GM23338 (cell line): ENCODE measurements around the gene HGFAC. TPM values are rescaled to one million over a fixed set of nuclear protein-coding genes. Genes with fewer than 3 reads are reported as not detected.

Experiments used
- ATAC-seq: fragments of 200-7000 bp; cut with Tn5 transposase; 3 replicates; pipeline ENCODE4 v1.9.1; 2020
- DNase-seq: peaks from one replicate; pipeline ENCODE4 v3.0.0-alpha.2; 2015; ENCODE audit warnings: low spot score
- H2AFZ ChIP-seq: fragments of 200-600 bp; sonication (generic); 2 replicates; pipeline ENCODE4 v1.8.0; 2016; ENCODE audit warnings: antibody characterized with exemption, mild to moderate bottlenecking, moderate library complexity
- H3F3A ChIP-seq: fragments of 200-600 bp; sonication (generic); replicated peaks from 2 replicates; pipeline ENCODE4 v1.8.0; 2017; ENCODE audit warnings: antibody characterized with exemption, mixed run types, low read depth
- H3K27ac ChIP-seq: fragments of 200-600 bp; sonication (generic); 2 replicates; pipeline ENCODE4 v1.6.1; 2016; ENCODE audit warnings: low read depth
- H3K27me3 ChIP-seq: fragments of 200-600 bp; sonication (generic); 2 replicates; pipeline ENCODE4 v1.8.0; 2016; ENCODE audit warnings: mild to moderate bottlenecking, mixed run types, moderate library complexity; ENCODE audit not compliant: insufficient read depth
- H3K36me3 ChIP-seq: fragments of 200-600 bp; sonication (generic); 2 replicates; pipeline ENCODE4 v1.8.0; 2016; ENCODE audit warnings: mild to moderate bottlenecking; ENCODE audit not compliant: insufficient read depth
- H3K4me1 ChIP-seq: fragments of 200-600 bp; sonication (generic); 2 replicates; pipeline ENCODE4 v1.8.0; 2016; ENCODE audit warnings: mild to moderate bottlenecking, moderate library complexity; ENCODE audit not compliant: insufficient read depth
- H3K4me2 ChIP-seq: fragments of 200-600 bp; sonication (generic); 2 replicates; pipeline ENCODE4 v1.7.1; 2017; ENCODE audit warnings: mixed run types
- H3K4me3 ChIP-seq: fragments of 200-600 bp; sonication (generic); 2 replicates; pipeline ENCODE4 v1.6.1; 2016; ENCODE audit warnings: mixed run types
- H3K79me2 ChIP-seq: fragments of 200-600 bp; sonication (generic); replicated peaks from 2 replicates; pipeline ENCODE4 v1.8.0; 2017; ENCODE audit warnings: mild to moderate bottlenecking; ENCODE audit not compliant: insufficient read depth
- H3K9me2 ChIP-seq: fragments of 200-600 bp; sonication (generic); 2 replicates; pipeline ENCODE4 v1.8.0; 2017; ENCODE audit not compliant: insufficient read depth
- H4K20me1 ChIP-seq: fragments of 200-600 bp; sonication (generic); replicated peaks from 2 replicates; pipeline ENCODE4 v1.8.0; 2017; ENCODE audit warnings: mild to moderate bottlenecking; ENCODE audit not compliant: insufficient read depth
- H3K27ac Mint-ChIP-seq: 2 replicates; pipeline ENCODE4 v1.8.0; 2020; ENCODE audit warnings: inconsistent platforms, mild to moderate bottlenecking, moderate library complexity, mixed read lengths
- H3K27me3 Mint-ChIP-seq: 3 replicates; pipeline ENCODE4 v1.8.0; 2022; ENCODE audit warnings: low read depth, mild to moderate bottlenecking, moderate library complexity, mixed read lengths, inconsistent platforms; ENCODE audit not compliant: insufficient read depth, poor library complexity
- H3K36me3 Mint-ChIP-seq: 3 replicates; pipeline ENCODE4 v1.8.0; 2021; ENCODE audit warnings: low read depth, mild to moderate bottlenecking, inconsistent platforms, moderate library complexity, mixed read lengths
- H3K4me1 Mint-ChIP-seq: 3 replicates; pipeline ENCODE4 v1.8.0; 2020; ENCODE audit warnings: mild to moderate bottlenecking, inconsistent platforms, mixed read lengths
- H3K4me3 Mint-ChIP-seq: 3 replicates; pipeline ENCODE4 v1.8.0; 2021; ENCODE audit warnings: moderate library complexity, mild to moderate bottlenecking, inconsistent platforms, mixed read lengths
- H3K9me3 Mint-ChIP-seq: 3 replicates; pipeline ENCODE4 v1.8.0; 2020; ENCODE audit warnings: moderate library complexity, mild to moderate bottlenecking, inconsistent platforms, mixed read lengths
- CREB1 ChIP-seq: fragments of 250-450 bp; sonication (Bioruptor Pico); IDR thresholded peaks from 2 replicates; pipeline ENCODE4 v1.5.0; 2020; ENCODE audit warnings: low read depth, mild to moderate bottlenecking, moderate library complexity
- CTCF ChIP-seq, 2 experiments: fragments of 200-600 bp in 1 of 2; sonication (generic) in 1 of 2; conservative IDR thresholded peaks; 2 replicates each; pipeline versions ENCODE4 v1.5.1 to v1.6.1; 2016 to 2017; ENCODE audit warnings: antibody characterized with exemption in 2 of 2, low read depth in 2 of 2, mild to moderate bottlenecking in 2 of 2, moderate library complexity in 1 of 2
- ETS1 ChIP-seq: IDR thresholded peaks from 2 replicates; pipeline ENCODE4 v1.6.1; 2016; ENCODE audit warnings: antibody characterized with exemption
- EZH2 ChIP-seq: fragments of 200-600 bp; sonication (generic); IDR thresholded peaks from one replicate; pipeline ENCODE4 v1.8.0; 2017; ENCODE audit warnings: antibody characterized with exemption, mild to moderate bottlenecking, low read depth; ENCODE audit not compliant: unreplicated experiment
- EZH2phosphoT487 ChIP-seq: fragments of 200-600 bp; sonication (generic); IDR thresholded peaks from one replicate; pipeline ENCODE4 v1.8.1; 2018; ENCODE audit warnings: antibody characterized with exemption; ENCODE audit not compliant: unreplicated experiment
- JUNB ChIP-seq: IDR thresholded peaks from one replicate; pipeline ENCODE4 v1.6.1; 2016; ENCODE audit warnings: antibody characterized with exemption; ENCODE audit not compliant: unreplicated experiment
- NANOG ChIP-seq: IDR thresholded peaks from 2 replicates; pipeline ENCODE4 v1.6.1; 2016; ENCODE audit warnings: antibody characterized with exemption, borderline replicate concordance
- REST ChIP-seq: IDR thresholded peaks from one replicate; pipeline ENCODE4 v1.6.1; 2018; ENCODE audit warnings: antibody characterized with exemption; ENCODE audit not compliant: unreplicated experiment
- STAT1 ChIP-seq: IDR thresholded peaks from one replicate; pipeline ENCODE4 v1.6.1; 2016; ENCODE audit warnings: antibody characterized with exemption; ENCODE audit not compliant: unreplicated experiment
- ZNF114 ChIP-seq: fragments of 250-450 bp; sonication (Bioruptor Pico); IDR thresholded peaks from 2 replicates; pipeline ENCODE4 v1.5.0; 2020; ENCODE audit warnings: mild to moderate bottlenecking, moderate library complexity
- ZNF331 ChIP-seq: fragments of 250-450 bp; sonication (Bioruptor Pico); IDR thresholded peaks from 2 replicates; pipeline ENCODE4 v1.5.0; 2020; ENCODE audit warnings: low read depth, mild to moderate bottlenecking, moderate library complexity
- ZNF462 ChIP-seq: fragments of 250-450 bp; sonication (Bioruptor Pico); IDR thresholded peaks from 2 replicates; pipeline ENCODE4 v1.5.0; 2020; ENCODE audit warnings: mild to moderate bottlenecking, moderate library complexity
- polyA plus RNA-seq: library from polyadenylated mRNA; unstranded; fragments of >200 nt; fragmentation: Nextera tagmentation; extraction: Ambion mirVana; gene quantifications from 2 replicates; pipeline ENCODE4 v1.2.1, GENCODE V29; 2016
- total RNA-seq: library from RNA; depleted of rRNA; stranded (reverse); fragments of >200 nt; shearing (Covaris generic); gene quantifications from 2 replicates; pipeline ENCODE4 v1.2.3, GENCODE V29; 2014

Gene HGFAC
- total and polyA plus RNA-seq, 2 experiments from 2014 or later, result 0.94 TPM; not detected in 1

GRCh38 chr4:3475713-3476260, 34.0 kb downstream of the HGFAC start:
- H4K20me1 ChIP-seq, result no peaks in the 10 kb centered on the region
- Mint-ChIP-seq H3K4me1 (peaks cover 5% of the 10 kb centered on the region; the same call in 2 of the 3 replicates), H3K4me3 (no peak overlapping the region), H3K27me3 (peaks cover 58% of the 10 kb centered on the region), H3K9me3 (no peaks in the 10 kb centered on the region), H3K36me3 (no peaks in the 10 kb centered on the region), H3K27ac (no peak overlapping the region)
- no peak overlapping the region for H3K27ac ChIP-seq
- ATAC-seq, result no peak
- TF ChIP-seq ZNF114 (CRISPR knock-in tag), result no peak
- TF ChIP-seq ZNF462, result no peak
- no peak for TF ChIP-seq CREB1 (CRISPR knock-in tag)
- no peak for TF ChIP-seq STAT1
- no peak for TF ChIP-seq ETS1
- TF ChIP-seq ZNF331 (CRISPR knock-in tag), result no peak
- no peak for TF ChIP-seq CTCF (conservative IDR thresholded peaks at IDR 0.05; ENCODE audit: low read depth in 2 of 2)
- TF ChIP-seq JUNB, result no peak
- TF ChIP-seq REST, result no peak
- TF ChIP-seq EZH2, result no peak
- no peak for TF ChIP-seq EZH2phosphoT487
- TF ChIP-seq NANOG, result no peak
- H3K36me3 ChIP-seq, result no peaks in the 10 kb centered on the region
- H2AFZ ChIP-seq, result no peak overlapping the region
- no peak overlapping the region for H3K4me2 ChIP-seq
- peaks cover under 1% of the 10 kb centered on the region; the same call in 1 of the 2 replicates for H3F3A ChIP-seq
- peaks cover 5% of the 10 kb centered on the region; the same call in 1 of the 2 replicates for H3K4me1 ChIP-seq
- DNase-seq, result no peak
- H3K4me3 ChIP-seq, result no peak overlapping the region
- H3K79me2 ChIP-seq, result no peaks in the 10 kb centered on the region
- H3K9me2 ChIP-seq, result no peaks in the 10 kb centered on the region
- H3K27me3 ChIP-seq, result peaks cover 32% of the 10 kb centered on the region
